Heart left ventricle (tissue), 13 donors: Measurements from ENCODE around the gene AGK.

Experiments
- CTCF ChIP-seq, 12 donors: fragments of 200-600 bp; sonication (generic) in 4 of 12; IDR thresholded peaks; one replicate each; pipeline versions ENCODE4 v1.5.0 to v1.8.0; 2018 to 2022; ENCODE audit warnings: antibody characterized with exemption in 12 of 12, mild to moderate bottlenecking in 5 of 12
- POLR2A ChIP-seq, 2 donors: fragments of 450-650 bp; IDR thresholded peaks; one replicate each; pipeline ENCODE4 v1.6.1; 2017; ENCODE audit warnings: antibody characterized with exemption in 2 of 2, mild to moderate bottlenecking in 2 of 2, moderate library complexity in 2 of 2
- donor health status: ischemic (EF 13 %, LVEDD 7.1; RV severe dilation, severe dysfunction).
- donor health status: DM: no; HTN: yes; CAD: no.
- donor health status: DM: no; HTN: no; CAD: no.
- donor health status: ischemic (EF 25% LVEDD 6.9; RV normal size, moderate dysfunction).
- donor health status: ischemic (EF 25% LVEDD 5.7; RV mildly dilated, moderate dysfunction).
- donor health status: ischemic (EF 35%, LVEDD 5.7; RV mildly dilated, moderate dysfunction).
- donor health status: nonischemic (EF 11% LVEDD 7.7; RV severe dilation, severe dysfunction).
- donor health status: DM: yes; HTN: yes; CAD: no.
- donor health status: PGD.
- donor health status: ischemic (EF 29% LVEDD 5.4; RV normal size, mild dysfunction).
- donor health status: nonischemic (EF 23%, LVEDD 6.1; RV moderate dilation, normal function).

GRCh38 chr7:141691540-141691939 is 140.3 kb downstream of the AGK start:
- TF ChIP-seq CTCF (IDR thresholded peaks at IDR 0.05) = no peak
- TF ChIP-seq POLR2A (IDR thresholded peaks at IDR 0.05) = no peak
